ENCODE results near the gene VMP1.

GRCh38 chr17:59702304-59702703 is 5.2 kb upstream of the VMP1 start:
- TF ChIP-seq CTCF (conservative IDR thresholded peaks at IDR 0.05 in 1 of 2, IDR thresholded peaks at IDR 0.05 in 1 of 2; ENCODE audit: low read depth in 1 of 2, low read length in 2 of 2) (no peak), EZH2 (IDR thresholded peaks at IDR 0.05; ENCODE audit: low read length, missing control alignments) (no peak)
